Gastrocnemius medialis (tissue), 4 donors: ENCODE results near the gene LCLAT1.

Experiments
- CTCF ChIP-seq, 5 experiments: fragments of 450-650 bp in 3 of 5; fragments of 200-600 bp in 2 of 5; sonication (generic) in 2 of 5; IDR thresholded peaks in 4 of 5; conservative IDR thresholded peaks in 1 of 5; 1 replicate in 4 of 5; 2 replicates in 1 of 5; pipeline ENCODE4 v1.5.1; 2016 to 2019; ENCODE audit warnings: antibody characterized with exemption in 5 of 5, mild to moderate bottlenecking in 3 of 5, moderate library complexity in 3 of 5
- POLR2A ChIP-seq, 2 donors: fragments of 450-650 bp; IDR thresholded peaks; one replicate each; pipeline ENCODE4 v1.6.1; 2017; ENCODE audit warnings: antibody characterized with exemption in 2 of 2, mild to moderate bottlenecking in 2 of 2, moderate library complexity in 2 of 2

DNA sequence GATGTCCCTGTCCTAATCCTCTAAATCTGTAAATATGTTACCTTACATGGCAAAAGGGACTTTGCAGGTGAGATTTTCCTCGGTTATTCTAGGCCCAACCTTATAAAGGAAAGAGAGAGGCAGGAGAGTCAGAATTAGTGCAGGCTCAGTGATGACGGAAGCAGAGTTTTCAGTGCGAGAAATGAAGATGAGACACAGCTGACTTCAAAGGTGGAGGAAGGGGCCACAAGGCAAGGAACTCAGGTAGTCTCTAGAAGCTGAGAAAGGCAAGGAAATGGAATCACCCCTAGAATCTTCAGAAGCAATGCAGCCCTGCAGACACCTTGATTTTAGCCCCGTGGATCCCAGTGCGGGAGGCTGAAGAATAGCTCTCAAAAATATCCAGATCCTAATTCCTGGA is 7.2 kb upstream of the LCLAT1 start:
- TF ChIP-seq CTCF (IDR thresholded peaks at IDR 0.05 in 4 of 5, conservative IDR thresholded peaks at IDR 0.05 in 1 of 5) (no peak), POLR2A (IDR thresholded peaks at IDR 0.05) (no peak)
